HG03095 (cell line): ENCODE measurements around the gene KIAA1755.

Experiments used
- ATAC-seq: cut with Tn5 transposase; IDR thresholded peaks from one replicate; pipeline ENCODE4 v1.9.1; 2021; ENCODE audit warnings: moderate library complexity; ENCODE audit not compliant: unreplicated experiment

KIAA1755 gene

GRCh38 chr20:38170219-38170825 lies 90.2 kb downstream of the KIAA1755 start:
- no peak for ATAC-seq

GRCh38 chr20:38169636-38170193 lies 90.8 kb downstream of the KIAA1755 start:
- ATAC-seq: no peak

DNA sequence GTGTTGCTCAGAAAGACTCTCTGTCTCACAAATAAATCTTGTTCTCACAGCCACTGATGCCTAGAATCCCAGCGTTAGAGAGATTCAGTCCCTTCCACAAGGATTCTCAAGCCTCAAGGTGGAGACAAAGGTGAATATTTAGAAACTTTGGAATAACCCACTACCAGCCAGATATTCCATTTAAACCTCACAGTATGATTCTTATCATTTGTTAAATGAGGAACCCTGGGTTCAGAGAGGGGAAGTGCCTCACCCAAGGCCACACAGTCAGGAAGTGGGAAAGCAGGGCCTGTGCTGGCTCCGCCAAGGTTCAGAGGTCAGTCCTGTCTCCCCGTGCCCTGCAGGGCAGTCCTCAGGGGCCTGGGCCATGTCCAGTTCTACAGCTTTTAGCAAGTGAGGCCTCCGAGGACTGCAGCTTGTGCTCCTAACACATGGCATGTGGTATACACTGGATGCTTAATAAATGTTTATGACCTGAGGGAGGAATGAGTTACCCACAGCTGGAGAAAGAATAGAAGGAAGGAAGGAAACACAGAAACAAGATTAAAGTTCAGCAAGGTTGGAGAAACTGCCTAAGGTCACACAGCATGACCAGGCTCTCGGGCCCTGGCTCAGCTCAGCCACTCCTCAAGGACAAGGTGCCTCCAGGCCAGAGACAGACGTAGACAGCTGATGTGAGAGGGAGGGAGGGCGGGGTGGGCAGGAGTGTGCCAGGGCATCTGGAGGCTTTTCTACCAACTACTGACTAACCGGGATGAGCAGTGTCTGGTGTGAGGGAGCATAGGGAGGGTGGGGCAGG lies 91.5 kb downstream of the KIAA1755 start:
- no peak for ATAC-seq

DNA sequence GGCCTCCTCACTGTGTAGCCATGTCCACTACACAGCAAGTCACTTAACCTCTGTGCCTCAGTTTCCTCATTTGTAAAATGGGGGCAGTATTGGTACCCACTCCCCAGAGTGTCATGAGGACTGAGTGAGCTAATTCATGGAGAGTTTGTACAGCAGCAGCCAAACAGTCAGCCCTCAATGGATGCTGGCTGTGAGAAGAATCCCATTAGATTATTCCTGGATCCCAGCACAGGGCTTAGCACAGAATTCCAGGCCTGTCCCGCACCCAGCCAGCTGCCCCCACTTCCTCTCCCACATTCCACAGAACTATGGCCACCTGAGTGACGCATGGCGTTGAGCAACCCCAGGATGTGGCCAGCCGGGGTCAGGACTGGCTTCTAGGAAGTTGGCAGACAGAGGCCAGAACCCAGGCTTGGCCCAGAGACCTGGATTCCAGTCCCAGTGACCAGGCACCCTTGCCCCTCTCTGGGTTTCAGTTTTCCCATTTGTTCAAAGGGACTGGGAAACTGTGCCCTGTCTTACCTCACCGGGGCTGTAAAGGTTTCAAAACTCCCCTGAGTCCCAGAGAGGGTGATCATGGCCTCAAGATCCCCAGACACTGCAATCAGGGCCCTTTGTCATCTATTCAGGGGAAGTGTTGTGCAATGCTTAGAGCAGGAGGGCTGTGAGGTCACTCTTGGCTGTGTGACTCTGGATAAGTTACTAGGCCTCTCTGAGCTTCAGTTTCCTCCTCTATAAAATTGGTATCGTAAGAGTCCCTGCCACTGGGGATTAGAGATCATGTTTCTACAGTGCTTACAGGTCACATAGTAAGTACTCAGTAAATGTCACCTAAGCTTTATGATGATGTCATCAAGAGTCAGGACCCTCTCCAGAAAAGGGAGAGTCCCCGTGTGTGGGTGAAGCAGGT lies 92.4 kb downstream of the KIAA1755 start:
- ATAC-seq: no peak

- no peak for ATAC-seq
Observed at GRCh38 chr20:38167328-38167850, 93.1 kb downstream of the KIAA1755 start.

- no peak for ATAC-seq
Observed at GRCh38 chr20:38166703-38167233, 93.8 kb downstream of the KIAA1755 start.

GRCh38 chr20:38165966-38166702 lies 94.4 kb downstream of the KIAA1755 start:
- ATAC-seq: no peak

GRCh38 chr20:38165089-38165965 lies 95.2 kb downstream of the KIAA1755 start, which contains the start of gene TGM2:
TSS of gene TGM2 (minus strand) at chr20:38165270. CDS start at chr20:38165198, 72 bp downstream.
- peak; percentile 71 for ATAC-seq

DNA sequence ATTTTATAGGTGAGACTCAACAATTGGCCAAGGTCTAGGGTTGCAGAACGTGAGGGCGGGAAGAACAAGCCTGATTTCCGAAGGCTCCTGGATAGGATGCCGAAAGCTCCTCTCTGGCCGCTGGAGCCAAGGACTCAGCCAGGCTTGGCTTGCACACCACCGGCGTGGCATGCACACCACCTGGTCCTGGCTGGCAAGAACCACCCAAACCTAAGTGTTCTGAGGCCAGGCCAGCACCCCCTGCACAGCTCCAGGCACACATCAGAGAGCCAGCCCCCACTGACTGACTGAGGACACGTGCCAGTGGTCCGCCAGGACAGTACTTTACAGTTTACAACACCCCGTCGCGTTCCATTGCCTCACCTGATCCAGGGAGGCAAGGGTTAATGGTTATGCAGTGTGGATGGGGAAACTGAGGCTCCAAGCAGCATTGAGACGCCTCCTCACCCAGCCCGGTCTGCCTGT lies 95.9 kb downstream of the KIAA1755 start:
- ATAC-seq: no peak

- no peak for ATAC-seq
Observed at GRCh38 chr20:38164069-38164468, 96.5 kb downstream of the KIAA1755 start.

- ATAC-seq: no peak
Observed at GRCh38 chr20:38162878-38163875, 97.4 kb downstream of the KIAA1755 start.

DNA sequence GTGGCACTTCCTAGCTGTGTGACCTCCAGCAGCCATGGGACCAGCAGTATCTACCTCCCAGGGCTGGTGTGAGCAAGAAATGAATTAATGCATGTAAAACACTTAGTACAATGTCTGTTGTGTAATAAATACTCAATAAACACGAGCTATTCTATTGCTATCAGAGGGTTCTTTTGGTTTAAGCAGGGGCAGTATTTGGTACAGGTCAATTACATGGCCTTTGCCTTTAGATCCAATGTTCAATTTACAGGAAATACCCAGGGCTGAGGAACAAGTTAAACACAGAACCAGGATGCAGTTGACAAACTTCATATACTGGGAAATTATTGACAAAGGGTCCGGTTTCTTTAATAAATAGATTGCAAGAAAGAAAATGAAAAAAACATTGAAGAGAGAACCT lies 98.4 kb downstream of the KIAA1755 start:
- ATAC-seq: no peak

DNA sequence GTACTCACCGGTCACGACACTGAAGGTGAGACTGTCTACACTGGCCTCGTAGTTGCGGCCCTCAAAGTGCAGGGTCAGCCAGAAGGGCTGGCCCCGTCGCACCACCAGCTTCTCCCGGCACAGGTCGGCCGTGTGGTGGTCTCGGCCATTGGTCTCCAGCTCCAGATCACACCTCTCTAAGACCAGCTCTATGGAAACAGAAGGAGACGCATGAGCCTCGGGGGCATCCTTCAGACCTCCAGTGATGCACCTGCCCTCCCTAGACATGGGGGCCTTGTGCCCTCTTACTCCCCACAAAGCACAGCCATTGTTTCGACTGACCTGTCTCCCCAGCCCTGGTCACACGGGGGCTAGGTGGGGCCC lies 99.1 kb downstream of the KIAA1755 start:
- ATAC-seq: no peak
